HG02571 (cell line): ENCODE results near the gene CCR9.

Experiments
- ATAC-seq: cut with Tn5 transposase; IDR thresholded peaks from one replicate; pipeline ENCODE4 v1.9.1; 2021; ENCODE audit warnings: mild to moderate bottlenecking, moderate library complexity; ENCODE audit not compliant: unreplicated experiment

CCR9 gene

GRCh38 chr3:45871780-45872179 lies 14.6 kb upstream of the CCR9 start:
- ATAC-seq: no peak

- ATAC-seq: no peak
Measured at GRCh38 chr3:45872569-45872968, 13.8 kb upstream of the CCR9 start.

GRCh38 chr3:45873036-45873435 lies 13.3 kb upstream of the CCR9 start:
- ATAC-seq: no peak

GRCh38 chr3:45873638-45874037 lies 12.7 kb upstream of the CCR9 start:
- ATAC-seq: no peak

GRCh38 chr3:45874677-45875346 lies 11.5 kb upstream of the CCR9 start:
- ATAC-seq: no peak

GRCh38 chr3:45878124-45878523 lies 8.2 kb upstream of the CCR9 start:
- no peak for ATAC-seq

GRCh38 chr3:45880725-45881077 lies 5.6 kb upstream of the CCR9 start:
- no peak for ATAC-seq

GRCh38 chr3:45881078-45882022 lies 5.0 kb upstream of the CCR9 start:
- no peak for ATAC-seq

- ATAC-seq: no peak
Measured at GRCh38 chr3:45884368-45885201, 1.8 kb upstream of the CCR9 start.

GRCh38 chr3:45887285-45887684 lies 942 bp downstream of the CCR9 start:
- ATAC-seq: no peak

- no peak for ATAC-seq
Measured at GRCh38 chr3:45887759-45888511, 1.6 kb downstream of the CCR9 start.

GRCh38 chr3:45889337-45889736 lies 3.0 kb downstream of the CCR9 start:
- ATAC-seq: no peak

GRCh38 chr3:45890405-45890804 lies 4.1 kb downstream of the CCR9 start:
- ATAC-seq: no peak

- ATAC-seq: no peak
Measured at GRCh38 chr3:45892161-45892560, 5.8 kb downstream of the CCR9 start.

GRCh38 chr3:45894015-45894414 lies 7.7 kb downstream of the CCR9 start:
- no peak for ATAC-seq

- no peak for ATAC-seq
Measured at GRCh38 chr3:45895686-45896468, 9.5 kb downstream of the CCR9 start.

GRCh38 chr3:45896956-45897355 lies 10.6 kb downstream of the CCR9 start:
- ATAC-seq: no peak

GRCh38 chr3:45904931-45905330 lies 18.6 kb downstream of the CCR9 start:
- no peak for ATAC-seq

GRCh38 chr3:45905755-45906154 lies 19.4 kb downstream of the CCR9 start:
- ATAC-seq: no peak
